Bladder microvascular endothelial cell (primary cell): ENCODE data around the gene ERMN. TPM values are rescaled to one million over a fixed set of nuclear protein-coding genes. Genes with fewer than 3 reads are reported as not detected.

Experiments used
- total RNA-seq: library from RNA; depleted of rRNA; stranded (reverse); fragments of >200 nt; gene quantifications from 2 replicates; pipeline ENCODE4 v1.2.3, GENCODE V29; 2014

ERMN gene, protein sequence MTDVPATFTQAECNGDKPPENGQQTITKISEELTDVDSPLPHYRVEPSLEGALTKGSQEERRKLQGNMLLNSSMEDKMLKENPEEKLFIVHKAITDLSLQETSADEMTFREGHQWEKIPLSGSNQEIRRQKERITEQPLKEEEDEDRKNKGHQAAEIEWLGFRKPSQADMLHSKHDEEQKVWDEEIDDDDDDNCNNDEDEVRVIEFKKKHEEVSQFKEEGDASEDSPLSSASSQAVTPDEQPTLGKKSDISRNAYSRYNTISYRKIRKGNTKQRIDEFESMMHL
- total RNA-seq, result not detected in 2 replicates

DNA sequence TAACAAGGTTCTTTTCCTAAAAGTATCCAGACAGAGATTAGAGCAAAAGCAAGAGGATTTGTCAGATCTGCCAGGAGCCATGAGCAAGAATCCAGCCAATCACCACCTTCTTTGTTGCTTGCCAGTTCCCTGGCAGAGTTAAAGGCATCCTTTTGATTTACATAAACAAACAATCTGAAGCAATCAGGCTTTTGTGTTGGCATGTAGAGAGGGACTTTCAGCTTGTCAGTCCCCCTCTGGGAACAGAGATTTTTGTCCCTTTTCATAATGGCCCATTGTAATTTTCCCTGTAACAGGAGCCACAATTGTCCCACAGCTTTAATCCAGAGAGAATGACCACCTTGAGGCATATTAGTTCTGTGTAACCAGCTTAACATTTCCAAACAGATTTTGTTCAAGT is at the start of gene ERMN:
Gene ERMN (minus strand): TSS at position 39 of the 400 bp plus-strand sequence. CDS start 182 bp downstream, outside the sequence.

Other genes with a start within 250 kb of the ERMN start
- under 0.01 and 0.06 TPM in 2 replicates for gene GALNT5, start 68.1 kb downstream of the ERMN start, total RNA-seq
- gene CYTIP, start 118.3 kb upstream of the ERMN start, total RNA-seq, result not detected in 2 replicates